D341Med (cell line): ENCODE data around the gene GPR68.
"Not testable (repeated sequence)": the region's sequence is repeated elsewhere in the genome, so short reads cannot be mapped to it uniquely, and the experiment has no call there.

ENCODE experiments used
- DNase-seq: peaks from one replicate; pipeline ENCODE4 v3.0.0; 2012; ENCODE audit warnings: low spot score

The GPR68 gene

GRCh38 chr14:91228112-91229004, 16.1 kb downstream of the GPR68 start:
- no peak for DNase-seq

- no peak for DNase-seq
Measured at GRCh38 chr14:91227183-91227628, 17.3 kb downstream of the GPR68 start.

- not testable (repeated sequence) for DNase-seq
Measured at GRCh38 chr14:91226360-91226759, 18.1 kb downstream of the GPR68 start.

GRCh38 chr14:91225025-91225424, 19.5 kb downstream of the GPR68 start:
- DNase-seq = peak; percentile 6

GRCh38 chr14:91223028-91223783, 21.3 kb downstream of the GPR68 start:
- DNase-seq = no peak

GRCh38 chr14:91221270-91221669, 23.2 kb downstream of the GPR68 start:
- DNase-seq = no peak

- peak; percentile 12 for DNase-seq
Measured at GRCh38 chr14:91220581-91221000, 23.9 kb downstream of the GPR68 start.

- peak; percentile 18 for DNase-seq
Measured at GRCh38 chr14:91219517-91220389, 24.8 kb downstream of the GPR68 start.

GRCh38 chr14:91218014-91218413, 26.5 kb downstream of the GPR68 start:
- peak; percentile 7 for DNase-seq

GRCh38 chr14:91216731-91217226, 27.7 kb downstream of the GPR68 start:
- DNase-seq = peak; percentile 13

GRCh38 chr14:91215381-91215780, 29.1 kb downstream of the GPR68 start:
- peak; percentile 12 for DNase-seq

- peak; percentile 17 for DNase-seq
Measured at GRCh38 chr14:91214306-91214705, 30.2 kb downstream of the GPR68 start.

- no peak for DNase-seq
Measured at GRCh38 chr14:91211017-91211416, 33.5 kb downstream of the GPR68 start.

- no peak for DNase-seq
Measured at GRCh38 chr14:91207008-91207407, 37.5 kb downstream of the GPR68 start.

GRCh38 chr14:91205459-91205858, 39.0 kb downstream of the GPR68 start:
- no peak for DNase-seq

- peak; percentile 12 for DNase-seq
Measured at GRCh38 chr14:91204657-91205056, 39.8 kb downstream of the GPR68 start.

GRCh38 chr14:91202234-91202974, 42.1 kb downstream of the GPR68 start:
- peak; percentile 72 for DNase-seq

GRCh38 chr14:91200802-91201201, 43.7 kb downstream of the GPR68 start:
- DNase-seq = not testable (repeated sequence)

- no peak for DNase-seq
Measured at GRCh38 chr14:91197631-91198030, 46.9 kb downstream of the GPR68 start.

- DNase-seq = peak; percentile 6
Measured at GRCh38 chr14:91195881-91196280, 48.6 kb downstream of the GPR68 start.

- DNase-seq = peak; percentile 23
Measured at GRCh38 chr14:91193069-91193468, 51.4 kb downstream of the GPR68 start.
